NCI-H82 treated with DMSO at 0.1 percent for 48 hours (cell line): ENCODE data around the gene NES.

ENCODE experiments used
- DNase-seq: peaks from one replicate; lab custom pipeline; 2025; ENCODE audit not compliant: unreplicated experiment; lab: John Stamatoyannopoulos, UW

Gene NES

DNA sequence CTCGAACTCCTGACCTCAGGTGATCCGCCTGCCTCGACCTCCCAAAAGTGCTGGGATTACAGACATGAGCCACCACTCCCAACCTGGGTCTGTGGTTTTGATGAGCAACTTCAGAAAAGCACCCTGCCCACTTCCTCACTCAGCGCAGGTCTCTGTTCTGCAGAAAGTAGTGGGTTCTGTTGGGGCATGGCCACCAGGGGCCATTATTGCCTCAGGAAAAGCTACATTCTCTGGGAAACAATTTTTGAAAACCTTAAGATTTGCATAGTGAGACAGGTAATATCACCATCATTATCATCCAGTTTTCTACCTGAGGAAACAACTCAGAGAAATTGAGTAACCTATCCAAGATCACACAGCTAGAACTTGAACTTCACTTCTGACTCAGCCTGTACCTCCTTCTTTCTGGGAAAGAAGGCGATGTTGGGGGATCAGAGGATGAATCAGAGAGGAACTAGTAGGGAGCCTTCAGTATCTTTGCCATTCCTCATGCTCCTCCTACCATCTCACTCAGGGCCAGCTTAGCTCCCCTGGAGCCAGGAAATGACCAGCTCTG is 7.1 kb upstream of the NES start:
- DNase-seq: no peak

DNA sequence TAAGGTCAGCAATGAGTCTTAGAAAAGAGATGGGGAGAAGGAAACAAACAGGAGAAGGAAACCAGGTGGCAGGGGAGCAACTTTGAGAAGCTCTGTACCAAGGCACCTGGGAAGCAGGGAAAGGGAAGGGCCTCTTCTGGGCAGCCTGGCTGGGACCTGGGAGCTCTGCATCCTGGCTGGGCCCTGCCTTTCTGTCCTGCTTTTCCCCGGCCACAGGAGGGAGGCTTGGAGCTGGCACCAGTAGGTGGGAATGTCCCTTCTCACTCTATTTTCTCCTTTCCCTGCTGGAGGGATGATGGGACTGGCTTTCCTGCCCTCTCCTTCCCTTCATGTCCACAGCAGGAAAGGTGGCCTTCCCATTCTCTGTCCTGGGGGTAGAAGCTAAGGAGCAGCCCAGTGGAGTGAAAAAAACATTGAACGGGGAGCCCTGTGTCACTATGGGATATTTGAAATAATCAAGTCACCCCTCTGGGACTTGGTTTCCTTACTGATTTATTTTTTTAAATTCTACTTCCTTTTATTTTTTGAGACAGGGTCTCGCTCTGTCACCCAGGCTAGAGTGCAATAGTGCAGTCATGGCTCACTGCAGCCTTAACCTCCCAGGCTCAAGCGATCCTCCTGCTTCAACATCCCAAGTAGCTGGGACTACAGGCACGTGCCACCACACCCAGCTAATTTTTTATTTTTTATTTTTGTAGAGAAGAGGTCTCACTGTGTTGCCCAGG is 5.1 kb upstream of the NES start:
- DNase-seq: no peak

DNA sequence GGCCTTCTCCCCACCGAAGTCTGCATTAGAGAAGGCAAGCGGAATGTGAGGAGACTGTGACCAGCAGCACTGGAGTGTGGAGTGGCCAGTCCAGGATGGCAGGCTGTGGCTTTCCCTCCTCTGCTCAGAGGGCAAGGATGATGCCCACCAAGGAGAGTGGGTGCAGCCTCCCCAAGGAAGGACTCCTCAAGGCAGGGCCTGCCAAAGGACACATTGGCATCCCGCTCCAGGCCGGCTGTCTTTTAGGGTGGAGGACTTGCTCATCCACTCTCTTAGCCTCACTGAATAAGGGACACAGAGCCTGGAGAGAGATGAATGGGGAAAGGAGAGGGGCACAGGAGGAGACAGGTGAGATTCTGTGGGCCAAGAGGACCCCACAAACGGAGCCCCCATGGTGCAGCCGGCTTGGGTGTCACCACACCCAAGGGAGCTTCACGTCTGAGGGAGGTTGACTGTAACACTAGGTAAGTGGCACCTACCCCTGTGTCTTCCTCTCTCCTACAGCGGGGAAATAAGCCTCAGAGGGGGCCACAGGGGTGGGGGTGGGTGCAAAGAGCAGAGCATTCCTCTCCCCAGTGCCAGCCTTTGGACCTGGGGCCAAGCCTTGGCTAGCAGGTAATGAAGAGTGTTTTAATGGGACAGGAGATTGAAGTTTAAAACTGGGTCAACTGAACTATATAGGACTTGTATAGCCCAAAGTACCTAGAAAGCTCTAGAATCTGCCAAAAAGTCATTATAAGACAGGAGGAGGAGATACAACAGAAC is 4.2 kb upstream of the NES start:
- no peak for DNase-seq

- DNase-seq: no peak
These were observed 2.8 kb upstream of the NES start for GRCh38 chr1:156680056-156680455.

DNA sequence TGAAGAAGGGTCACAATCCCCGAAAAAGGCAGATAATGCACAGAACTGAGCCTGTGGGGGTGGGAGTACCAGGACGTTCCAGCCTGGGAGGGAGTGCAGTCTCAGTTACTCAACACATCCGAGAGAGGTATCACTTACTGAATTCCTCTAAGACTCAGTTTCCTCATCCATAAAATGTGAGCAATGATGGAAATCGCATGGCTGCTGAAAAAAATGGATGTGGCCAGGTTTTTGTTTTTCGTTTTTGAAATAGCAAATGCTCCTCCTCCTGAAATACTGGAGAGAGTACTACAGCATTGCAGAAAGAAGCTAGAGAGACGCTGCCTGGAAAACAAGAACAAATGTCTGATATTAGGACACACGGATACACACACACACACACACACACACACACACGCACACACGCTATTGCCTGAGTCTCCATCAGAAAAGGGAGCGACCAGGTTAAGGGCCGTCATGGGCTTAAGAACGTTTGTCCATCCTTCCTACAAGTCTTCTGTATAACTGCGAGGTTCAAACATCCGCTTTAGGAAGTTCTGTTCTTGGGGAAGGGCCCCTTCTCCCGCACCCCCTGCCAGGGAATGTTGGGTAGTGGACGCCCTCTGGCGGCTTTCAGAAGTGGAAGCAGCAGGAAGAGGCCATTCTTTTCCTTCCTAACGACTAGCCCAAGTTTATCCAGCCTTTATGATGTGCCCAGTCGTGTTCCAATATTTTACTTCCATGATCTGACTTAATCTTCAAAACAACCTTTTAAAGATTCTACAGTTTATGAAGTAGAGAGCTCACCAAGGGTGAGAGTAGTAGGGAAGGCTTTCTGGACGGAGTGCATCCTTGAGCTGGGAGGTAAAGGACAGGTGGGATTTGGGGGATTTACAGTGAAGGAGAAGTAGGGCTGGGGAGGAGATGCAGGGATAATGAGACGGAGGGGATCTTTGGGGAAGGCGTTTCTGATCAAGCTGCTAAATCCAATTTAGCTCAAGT is 699 bp upstream of the NES start:
- DNase-seq: peak; percentile 73

- DNase-seq: no peak
These were observed 940 bp downstream of the NES start for GRCh38 chr1:156676114-156676819.

DNA sequence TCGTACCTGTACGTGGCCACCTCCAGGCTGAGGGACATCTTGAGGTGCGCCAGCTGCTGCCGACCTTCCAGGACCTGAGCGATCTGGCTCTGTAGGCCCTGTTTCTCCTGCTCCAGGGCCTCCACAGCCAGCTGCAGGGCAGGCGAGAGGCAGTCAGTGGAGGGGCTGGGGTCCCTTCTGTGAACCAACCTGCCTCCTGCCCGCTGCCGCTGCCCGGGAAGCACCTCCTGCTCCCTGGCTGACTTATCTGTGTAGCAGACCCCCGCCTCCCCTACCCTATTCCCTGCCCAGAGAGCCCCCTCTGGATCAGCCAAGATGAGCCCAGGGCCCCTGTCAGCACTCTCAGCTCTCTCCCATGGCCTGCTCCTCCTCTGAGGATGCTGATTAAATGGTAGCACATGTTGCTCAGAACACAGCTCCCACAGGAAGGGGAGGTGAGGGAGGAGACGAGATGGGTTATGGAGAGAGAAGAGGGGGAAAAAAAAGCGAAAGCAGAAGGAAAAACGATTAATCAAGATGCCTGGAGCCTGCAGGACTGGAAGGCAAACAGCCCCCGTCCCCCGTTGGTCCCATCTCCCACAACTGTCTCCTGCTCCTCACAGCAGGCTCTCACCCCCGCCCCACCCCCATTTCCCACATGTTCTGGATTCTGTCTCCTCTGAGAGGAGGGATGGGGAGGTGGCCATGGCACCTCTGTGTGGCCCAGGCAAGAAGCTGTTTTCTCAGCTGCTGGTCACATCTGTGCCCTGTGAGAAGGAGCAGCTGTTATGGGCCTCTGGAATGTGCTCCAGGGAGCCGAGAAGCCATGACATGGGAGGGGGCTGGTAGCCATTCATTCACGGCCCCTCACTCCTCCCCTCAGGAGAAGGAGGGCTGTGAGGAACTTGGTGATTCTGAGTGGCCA is 1.7 kb downstream of the NES start:
- no peak for DNase-seq

GRCh38 chr1:156673387-156674121 is 3.7 kb downstream of the NES start:
- no peak for DNase-seq

GRCh38 chr1:156671804-156672203 is 5.4 kb downstream of the NES start:
- no peak for DNase-seq

- DNase-seq: no peak
These were observed 6.4 kb downstream of the NES start for GRCh38 chr1:156670791-156671190.

DNA sequence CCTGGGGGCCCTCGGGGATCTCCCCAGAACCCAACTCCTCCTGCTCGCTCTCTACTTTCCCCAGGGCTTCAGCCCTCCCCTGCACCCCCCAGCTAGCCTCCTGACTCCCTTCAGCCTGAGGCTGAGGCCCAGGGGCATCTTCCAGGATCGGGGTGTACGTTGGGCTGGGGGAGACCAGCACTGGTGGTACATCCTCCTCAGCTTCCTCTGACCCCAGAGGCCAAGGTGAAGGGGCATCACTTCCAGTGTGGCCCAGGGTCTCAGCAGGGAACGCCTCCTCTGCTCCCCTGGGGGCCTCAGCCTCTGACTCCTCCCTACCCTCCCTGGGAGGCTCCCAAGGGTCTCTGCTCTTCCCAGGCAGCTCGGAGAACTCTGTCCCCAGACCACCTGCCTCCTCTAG is 6.8 kb downstream of the NES start:
- no peak for DNase-seq

DNA sequence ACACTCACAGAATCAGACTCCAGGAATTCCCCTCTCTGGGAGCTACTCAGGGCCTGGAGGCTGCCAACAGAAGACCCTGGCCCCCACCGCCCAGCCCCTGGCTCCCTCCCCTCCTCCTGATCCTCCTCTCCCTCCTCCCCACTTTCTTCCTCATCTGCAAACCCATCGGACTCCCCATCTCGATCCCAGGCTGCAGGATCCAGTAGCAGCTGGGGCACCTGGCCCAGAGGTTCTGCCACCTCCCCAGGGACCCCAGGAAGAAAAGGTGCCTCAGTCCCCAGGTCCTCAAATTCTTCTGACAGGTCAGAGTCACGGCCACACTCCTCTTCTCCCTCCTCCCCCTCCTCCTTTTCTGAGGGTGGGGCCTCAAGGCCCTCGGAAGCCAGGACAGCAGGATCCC is 7.4 kb downstream of the NES start:
- no peak for DNase-seq

DNA sequence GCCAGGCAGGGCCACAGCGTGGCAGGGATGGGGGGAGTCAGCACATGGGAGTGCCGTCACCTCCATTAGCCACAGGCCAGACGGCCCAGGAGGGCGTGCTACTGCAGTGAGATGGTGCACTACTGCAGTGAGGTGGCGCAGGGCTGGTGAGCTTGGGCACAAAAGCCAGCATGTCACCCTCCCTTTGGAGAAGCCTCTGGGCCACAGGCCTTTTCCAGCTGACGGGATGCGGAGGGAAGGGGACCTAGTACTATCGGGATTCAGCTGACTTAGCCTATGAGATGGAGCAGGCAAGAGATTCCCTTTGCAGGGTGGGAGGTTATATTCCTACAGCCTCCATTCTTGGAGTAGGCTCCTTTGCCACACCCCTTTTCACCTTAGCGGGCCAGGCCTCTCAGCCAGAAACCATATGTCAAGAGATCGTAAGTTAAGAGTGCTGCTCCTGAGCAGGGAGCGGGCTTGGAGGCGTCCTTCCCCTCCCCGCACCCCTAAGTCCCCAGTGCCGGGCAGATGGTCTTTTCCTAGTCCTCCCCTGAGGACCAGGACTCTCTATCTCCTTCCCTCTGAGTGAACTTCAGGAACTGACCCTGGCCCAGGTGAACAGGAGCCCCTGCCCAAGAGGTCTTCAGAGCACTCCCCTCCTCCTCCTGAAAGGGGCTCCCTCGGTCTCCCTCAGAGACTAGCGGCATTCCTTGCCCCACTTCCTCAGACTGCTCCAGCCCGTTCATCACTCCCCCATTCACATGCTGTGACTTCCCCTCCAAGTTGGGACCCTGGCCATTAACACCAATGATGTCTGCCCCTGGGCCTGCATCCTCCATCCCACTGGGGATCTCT is 8.2 kb downstream of the NES start:
- peak; percentile 75 for DNase-seq

DNA sequence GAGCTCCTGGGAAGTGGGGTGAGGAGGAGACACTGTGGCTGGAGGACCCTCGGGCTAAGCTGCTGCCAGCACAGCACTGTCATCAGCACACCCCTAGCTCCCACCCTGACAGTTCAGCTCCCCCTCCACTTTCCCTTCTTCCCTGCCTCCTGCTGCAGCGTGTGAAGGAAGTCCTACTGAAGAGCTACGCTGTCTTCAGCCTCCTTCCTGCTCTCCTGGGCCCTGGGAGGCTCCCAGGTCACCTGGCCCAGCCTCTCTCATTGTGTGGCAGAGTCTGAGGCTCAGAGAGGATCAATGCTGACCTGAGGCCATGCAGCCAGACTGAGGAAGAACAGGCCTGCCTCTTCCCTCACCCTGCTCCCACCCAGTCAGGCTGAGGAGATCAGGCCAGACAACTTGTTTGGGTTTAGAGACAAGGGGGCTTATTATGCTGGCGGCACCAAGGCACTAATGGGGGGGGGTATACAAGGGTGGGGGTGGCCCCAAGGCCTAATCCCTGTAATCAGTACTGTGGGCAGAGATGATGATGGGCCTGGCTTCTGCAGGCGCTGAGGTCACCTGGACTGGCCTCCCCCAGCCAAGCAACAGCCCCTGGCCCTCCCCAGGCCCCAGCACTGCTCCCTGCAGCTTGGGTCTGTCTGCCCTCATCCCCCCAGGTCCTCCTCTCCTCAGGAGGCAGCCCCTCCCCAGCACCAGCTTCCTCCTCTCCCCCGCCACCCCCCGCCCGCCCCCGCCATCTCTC is 9.1 kb downstream of the NES start:
- peak; percentile 42 for DNase-seq

DNA sequence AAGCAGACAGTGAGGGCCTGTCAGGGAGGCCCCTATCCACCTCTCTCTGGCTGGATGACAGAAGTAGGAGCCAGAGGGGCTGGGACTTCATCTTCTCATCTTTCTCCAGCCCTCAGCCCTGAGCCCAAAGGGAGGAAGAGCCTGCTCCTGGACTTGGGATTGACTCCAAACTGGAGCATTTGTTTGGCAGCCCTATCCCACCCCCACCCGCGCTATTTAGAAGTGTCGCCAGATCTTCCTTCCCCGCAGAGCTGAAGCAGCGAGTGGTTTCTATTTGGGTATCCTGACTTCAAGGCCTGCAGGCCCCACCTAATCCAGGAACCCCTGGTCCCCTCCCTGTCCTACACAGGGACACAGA is 9.6 kb downstream of the NES start:
- DNase-seq: no peak

GRCh38 chr1:156666862-156667609 is 10.2 kb downstream of the NES start:
- DNase-seq: no peak

DNA sequence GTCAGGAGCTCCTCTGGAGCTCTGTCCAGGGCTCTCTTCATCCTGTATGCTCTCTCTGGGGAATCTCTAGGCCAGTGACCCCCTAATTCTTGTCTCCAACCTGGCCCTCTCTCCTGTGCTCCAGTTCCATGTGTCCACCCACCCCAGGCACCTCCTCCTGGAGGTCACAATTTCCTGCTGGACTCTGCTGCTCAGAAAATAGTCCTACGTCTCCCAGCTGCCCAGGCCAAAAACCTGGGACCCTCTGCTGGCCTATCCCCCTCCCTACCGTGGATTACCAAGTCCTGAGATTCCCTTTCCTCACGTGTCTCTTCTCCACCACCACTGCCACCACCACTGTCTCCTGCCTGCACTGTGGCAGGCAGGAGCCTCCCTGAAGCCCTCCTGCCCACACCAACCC is 11.7 kb downstream of the NES start:
- no peak for DNase-seq
